Left colon (tissue), 2 donors: ENCODE data around the gene RABGGTA. TPM values are rescaled to one million over a fixed set of nuclear protein-coding genes. Genes with fewer than 3 reads are reported as not detected.
A peak's percentile ranks its signal among the peaks of the same experiment; 100 is the strongest.

ENCODE experiments used
- ATAC-seq: fragments of 200-7000 bp; cut with Tn5 transposase; one replicate; pipeline ENCODE4 v1.9.1; 2020; ENCODE audit warnings: mild to moderate bottlenecking, moderate library complexity
- DNase-seq, 2 donors: peaks; one replicate each; pipeline ENCODE4 v3.0.0-alpha.2; 2020
- intact Hi-C, 2 donors: fragments of 100-400 bp; cut with DNase I in 1 of 2; cut with micrococcal nuclease in 1 of 2; formaldehyde crosslinking; loops; one replicate each; pipeline versions ENCODE4 v1.11.2 to v1.14.0; 2022; cut with DNase I, micrococcal nuclease
- long read RNA-seq: library from polyadenylated mRNA; unstranded; transcript quantifications from one replicate; pipeline ENCODE4 v2.0.0, GENCODE V29; 2021
- total RNA-seq, 2 donors: library from RNA; stranded (reverse); fragmentation: NEBNext Ultra II Directional; extraction: Animal tissue kit (Norgen Biotek cat#: 25700); gene quantifications; one replicate each; pipeline ENCODE4 v1.2.1, GENCODE V29; 2021
- donor health status: DM: no; HTN: no; CAD: no.
- donor health status: DM: yes; HTN: yes; CAD: no.

Gene RABGGTA
- total RNA-seq = 10 to 100 TPM; 35.0 to 41.8 TPM
- long read RNA-seq, transcript RABGGTA-202 (16 exons, 2,265 nt) = minor isoform, 6 of 67 reads
- long read RNA-seq, transcript RABGGTA-201 (17 exons, 2,088 nt) = major isoform, 32 of 67 reads
- long read RNA-seq, partial matches to known transcripts = 17 of 67 reads
- long read RNA-seq, other reads (novel, unspliced or antisense) = 12 of 67 reads

- peak; percentile 96 for ATAC-seq
- intact Hi-C loops = no loop called here
- DNase-seq = peak; percentile 88 to 92
Measured at GRCh38 chr14:24271134-24271833, at the start of gene RABGGTA. TSS of gene RABGGTA (minus strand) at chr14:24271597. CDS start at chr14:24271115, 482 bp downstream.

GRCh38 chr14:24317141-24317928 lies 45.9 kb upstream of the RABGGTA start:
- intact Hi-C loops = no loop called here
- no peak for ATAC-seq
- no peak for DNase-seq

- ATAC-seq = peak; percentile 13
- intact Hi-C loops = no loop called here
Measured at GRCh38 chr14:24316597-24316950, 45.2 kb upstream of the RABGGTA start.

GRCh38 chr14:24315807-24316596 lies 44.6 kb upstream of the RABGGTA start:
- intact Hi-C loops = no loop called here
- ATAC-seq (peak; percentile 76), DNase-seq (peak; percentile 68 to 78)

More at GRCh38 chr14:24316597-24316950, 45.2 kb upstream of the RABGGTA start:
- no peak for DNase-seq

GRCh38 chr14:24315243-24315806 lies 43.9 kb upstream of the RABGGTA start:
- ATAC-seq (no peak), DNase-seq (no peak)

GRCh38 chr14:24314377-24315193 lies 43.2 kb upstream of the RABGGTA start:
- ATAC-seq = no peak

More at GRCh38 chr14:24315243-24315806, 43.9 kb upstream of the RABGGTA start:
- intact Hi-C loops = no loop called here

GRCh38 chr14:24313913-24314312 lies 42.5 kb upstream of the RABGGTA start:
- intact Hi-C loops = no loop called here
- DNase-seq (no peak), ATAC-seq (no peak)

More at GRCh38 chr14:24314377-24315193, 43.2 kb upstream of the RABGGTA start:
- intact Hi-C loops = no loop called here
- no peak for DNase-seq

GRCh38 chr14:24312736-24313507 lies 41.5 kb upstream of the RABGGTA start:
- intact Hi-C loops = no loop called here
- DNase-seq = peak in 1 of 2 donors; percentile 64
- no peak for ATAC-seq

GRCh38 chr14:24311837-24312615 lies 40.6 kb upstream of the RABGGTA start:
- ATAC-seq (no peak), DNase-seq (no peak)
- intact Hi-C loops = no loop called here

GRCh38 chr14:24310646-24311604 lies 39.5 kb upstream of the RABGGTA start, which contains the start of gene LTB4R:
TSS of gene LTB4R (plus strand) at chr14:24311502. CDS start at chr14:24315652, 4,150 bp downstream.
- ATAC-seq = peak; percentile 70
- intact Hi-C loops = no loop called here
- DNase-seq = peak; percentile 74 to 83

GRCh38 chr14:24310265-24310645 lies 38.9 kb upstream of the RABGGTA start:
- ATAC-seq (peak; percentile 40), DNase-seq (peak; percentile 57 to 70)
- intact Hi-C loops = no loop called here

- intact Hi-C loops = no loop called here
- DNase-seq (no peak), ATAC-seq (no peak)
Measured at GRCh38 chr14:24309538-24310264, 38.3 kb upstream of the RABGGTA start, which contains the start of gene LTB4R2. TSS of gene LTB4R2 (plus strand) at chr14:24310140. CDS start at chr14:24310665, 525 bp downstream.

- DNase-seq = no peak
Measured at GRCh38 chr14:24308342-24309124, 37.1 kb upstream of the RABGGTA start.

More at GRCh38 chr14:24308342-24309124, 37.1 kb upstream of the RABGGTA start:
- intact Hi-C loops = no loop called here
- no peak for ATAC-seq
